ENCODE results near the gene PCDH11X. TPM values are rescaled to one million over a fixed set of nuclear protein-coding genes. Genes with fewer than 3 reads are reported as not detected.
"Not testable (repeated sequence)": the region's sequence is repeated elsewhere in the genome, so short reads cannot be mapped to it uniquely, and the experiment has no call there.

The PCDH11X gene
- total RNA-seq, 6 experiments from 2014 or later, result not detected

DNA sequence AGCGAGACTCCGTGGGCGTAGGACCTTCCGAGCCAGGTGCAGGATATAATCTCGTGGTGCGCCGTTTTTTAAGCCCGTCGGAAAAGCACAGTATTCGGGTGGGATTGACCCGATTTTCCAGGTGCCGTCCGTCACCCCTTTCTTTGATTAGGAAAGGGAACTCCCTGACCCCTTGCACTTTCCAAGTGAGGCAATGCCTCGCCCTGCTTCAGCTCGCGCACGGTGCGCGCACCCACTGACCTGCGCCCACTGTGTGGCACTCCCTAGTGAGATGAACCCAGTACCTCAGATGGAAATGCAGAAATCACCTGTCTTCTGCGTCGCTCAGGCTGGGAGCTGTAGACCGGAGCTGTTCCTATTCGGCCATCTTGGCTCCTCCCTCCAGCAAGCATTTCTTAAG, 46.1 kb downstream of the PCDH11X start:
- 61% methylated on average over 6 of the region's 24 CpGs for WGBS (ENCODE audit: insufficient coverage, low coverage, low lambda C conversion rate, missing lambda C conversion rate)

More for the DNA sequence above, 46.1 kb downstream of the PCDH11X start:
- H3K9me3 ChIP-seq; H3K27me3 ChIP-seq; DNase-seq; H3K4me3 ChIP-seq; H3K36me3 ChIP-seq; H3K4me1 ChIP-seq; intact Hi-C loops (cut with DNase I); H3K27ac ChIP-seq; ATAC-seq: not testable (repeated sequence)

Small RNA genes lying within 50 kb of the gene (small RNA-seq; reads per million reads assigned to genes)
- 0 reads per million in 2 experiments for gene RNU2-26P
